AG04450 (cell line): ENCODE results near the gene CGA. TPM values are rescaled to one million over a fixed set of nuclear protein-coding genes. Genes with fewer than 3 reads are reported as not detected.

ENCODE experiments used
- CTCF ChIA-PET: fragments of 300-600, 350-600 bp; formaldehyde crosslinking; extraction: SDS; loops from one replicate; lab custom pipeline; 2022; ENCODE audit warnings: antibody characterized with exemption, inconsistent platforms; lab: Charles Lee
- POLR2A ChIA-PET: fragments of 350-600 bp; formaldehyde crosslinking; extraction: SDS; loops from one replicate; lab custom pipeline; 2021; ENCODE audit warnings: antibody characterized with exemption, inconsistent platforms; lab: Yijun Ruan, JAX
- DNase-seq: peaks from one replicate; pipeline ENCODE4 v3.0.0-alpha.2; 2011; ENCODE audit warnings: low read depth, low spot score
- H3K27ac ChIP-seq: one replicate; pipeline ENCODE4 v1.5.1; 2012; ENCODE audit warnings: low read depth, low read length, control low read depth
- H3K27me3 ChIP-seq: one replicate; pipeline ENCODE4 v1.6.0; 2012; ENCODE audit warnings: low read length; ENCODE audit not compliant: control insufficient read depth, insufficient read depth
- H3K4me3 ChIP-seq: 2 replicates; pipeline ENCODE4 v1.5.1; 2011; ENCODE audit warnings: mild to moderate bottlenecking, low read depth, low read length, control low read depth
- H3K9me3 ChIP-seq: 2 replicates; pipeline ENCODE4 v1.5.1; 2012; ENCODE audit warnings: low read length; ENCODE audit not compliant: control insufficient read depth, insufficient read depth
- polyA plus RNA-seq: library from polyadenylated mRNA; depleted of rRNA; stranded (reverse); fragments of >200 nt; gene quantifications from 2 replicates; pipeline ENCODE4 v1.2.3, GENCODE V29; 2011
- TF ChIP-seq, protein P1 (sequence below): IDR thresholded peaks from 2 replicates; pipeline ENCODE4 v1.5.1; 2011; ENCODE audit warnings: low read depth, low read length, control low read depth, inconsistent platforms

The CGA gene
- polyA plus RNA-seq, 1 experiment = 0.26 TPM

DNA sequence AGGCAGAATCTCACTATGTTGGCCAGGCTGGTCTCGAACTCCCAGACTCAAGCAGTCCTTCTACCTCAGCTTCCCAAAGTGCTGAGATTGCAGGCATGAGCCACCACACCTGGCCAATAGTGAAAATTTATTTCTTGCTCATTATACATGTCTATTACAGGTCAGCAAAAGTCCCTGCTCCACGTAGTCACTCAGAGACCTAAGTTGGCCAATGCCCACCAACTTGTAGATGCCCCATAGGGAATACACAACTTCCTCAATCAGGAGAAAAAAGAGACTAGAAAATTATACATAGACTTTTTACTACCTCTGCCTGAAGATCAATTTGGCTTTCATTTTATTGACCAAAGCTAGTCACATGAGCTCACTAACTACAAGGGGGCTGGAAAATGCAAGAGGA, 22.0 kb upstream of the CGA start:
- ChIA-PET POLR2A (no interaction called here), CTCF (interaction anchor here (1.4 to 1.5 kb wide), 2 partner anchors 22 to 38 kb away, joined by 5 to 7 read pairs; no protein-coding TSS in a partner anchor)

DNA sequence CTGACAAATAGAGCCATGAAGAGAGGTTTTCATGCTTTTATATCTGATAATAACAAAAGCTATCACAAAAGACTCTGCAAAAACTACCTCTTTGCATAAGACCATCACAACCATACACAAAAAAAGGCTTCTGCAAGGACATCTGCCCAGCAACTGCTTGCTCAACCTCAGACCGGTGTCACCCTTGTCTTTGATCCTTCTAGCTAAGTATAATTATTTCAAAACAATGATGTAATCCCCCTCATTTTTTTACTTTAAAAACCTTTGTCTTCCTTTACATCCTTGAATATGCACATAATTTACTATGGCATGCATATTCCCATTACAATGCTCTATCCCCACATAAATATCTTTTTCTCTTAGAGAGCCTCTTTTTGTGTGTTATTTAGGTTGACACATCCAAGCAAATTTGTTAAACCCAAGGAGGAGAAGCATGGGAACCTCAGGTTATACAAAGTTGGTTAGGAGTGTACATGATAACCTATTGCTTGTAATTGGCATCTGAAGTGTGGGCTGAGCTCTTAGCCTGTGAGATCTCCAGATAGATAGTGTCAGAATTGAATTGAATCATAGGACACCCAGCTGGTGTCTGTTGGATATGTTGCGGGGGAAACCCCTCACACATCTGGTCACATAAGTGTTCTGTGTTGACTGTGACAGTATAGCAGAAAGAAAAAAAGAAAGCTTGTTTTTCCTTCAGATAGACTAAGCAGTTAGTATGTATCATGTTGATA, 20.7 kb upstream of the CGA start:
- TF ChIP-seq, protein P1, sequence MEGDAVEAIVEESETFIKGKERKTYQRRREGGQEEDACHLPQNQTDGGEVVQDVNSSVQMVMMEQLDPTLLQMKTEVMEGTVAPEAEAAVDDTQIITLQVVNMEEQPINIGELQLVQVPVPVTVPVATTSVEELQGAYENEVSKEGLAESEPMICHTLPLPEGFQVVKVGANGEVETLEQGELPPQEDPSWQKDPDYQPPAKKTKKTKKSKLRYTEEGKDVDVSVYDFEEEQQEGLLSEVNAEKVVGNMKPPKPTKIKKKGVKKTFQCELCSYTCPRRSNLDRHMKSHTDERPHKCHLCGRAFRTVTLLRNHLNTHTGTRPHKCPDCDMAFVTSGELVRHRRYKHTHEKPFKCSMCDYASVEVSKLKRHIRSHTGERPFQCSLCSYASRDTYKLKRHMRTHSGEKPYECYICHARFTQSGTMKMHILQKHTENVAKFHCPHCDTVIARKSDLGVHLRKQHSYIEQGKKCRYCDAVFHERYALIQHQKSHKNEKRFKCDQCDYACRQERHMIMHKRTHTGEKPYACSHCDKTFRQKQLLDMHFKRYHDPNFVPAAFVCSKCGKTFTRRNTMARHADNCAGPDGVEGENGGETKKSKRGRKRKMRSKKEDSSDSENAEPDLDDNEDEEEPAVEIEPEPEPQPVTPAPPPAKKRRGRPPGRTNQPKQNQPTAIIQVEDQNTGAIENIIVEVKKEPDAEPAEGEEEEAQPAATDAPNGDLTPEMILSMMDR = no peak
- DNase-seq = no peak
- ChIA-PET CTCF (interaction anchor here (0.5 to 1.3 kb wide), 2 partner anchors 37 to 564 kb away, joined by 3 to 6 read pairs; no protein-coding TSS in a partner anchor), POLR2A (no interaction called here)
- H3K9me3 ChIP-seq = no peaks in the 10 kb centered on the region
- no peak overlapping the region for H3K27ac ChIP-seq
- no peaks in the 10 kb centered on the region for H3K27me3 ChIP-seq
- H3K4me3 ChIP-seq = no peak overlapping the region

More for the DNA sequence above, 22.0 kb upstream of the CGA start:
- Histone ChIP-seq H3K4me3 (no peak overlapping the region), H3K27ac (no peak overlapping the region), H3K9me3 (0 out of 2 replicates have a peak, but pooled peaks cover under 1% of the 10 kb centered on the region), H3K27me3 (no peaks in the 10 kb centered on the region)
- TF ChIP-seq, protein P1 = no peak
- no peak for DNase-seq

DNA sequence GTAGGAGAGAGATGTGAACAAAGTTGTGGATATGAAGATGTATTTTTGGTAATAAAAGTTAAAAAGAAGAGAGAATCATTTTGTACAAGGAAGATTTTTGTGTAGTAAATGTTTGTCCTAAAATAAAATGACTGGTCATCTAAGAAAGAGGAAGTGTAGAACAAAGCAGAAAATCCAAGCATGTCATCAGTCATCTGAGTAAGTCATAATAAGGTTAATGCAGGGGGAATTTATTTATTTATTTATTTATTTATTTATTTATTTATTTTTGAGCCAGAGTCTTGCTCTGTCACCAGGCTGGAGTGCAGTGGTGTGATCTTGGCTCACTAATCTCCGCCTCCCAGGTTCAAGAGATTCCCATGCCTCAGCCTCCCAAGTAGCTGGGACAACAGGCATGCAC, 15.7 kb upstream of the CGA start:
- Histone ChIP-seq H3K4me3 (no peak overlapping the region), H3K9me3 (no peaks in the 10 kb centered on the region), H3K27ac (no peak overlapping the region), H3K27me3 (no peaks in the 10 kb centered on the region)
- no peak for DNase-seq
- CTCF ChIA-PET = interaction anchor here (1.9 kb wide), 1 partner anchor 32 kb away, joined by 4 read pairs; no protein-coding TSS in a partner anchor
- POLR2A ChIA-PET = no interaction called here
- TF ChIP-seq, protein P1 = no peak

DNA sequence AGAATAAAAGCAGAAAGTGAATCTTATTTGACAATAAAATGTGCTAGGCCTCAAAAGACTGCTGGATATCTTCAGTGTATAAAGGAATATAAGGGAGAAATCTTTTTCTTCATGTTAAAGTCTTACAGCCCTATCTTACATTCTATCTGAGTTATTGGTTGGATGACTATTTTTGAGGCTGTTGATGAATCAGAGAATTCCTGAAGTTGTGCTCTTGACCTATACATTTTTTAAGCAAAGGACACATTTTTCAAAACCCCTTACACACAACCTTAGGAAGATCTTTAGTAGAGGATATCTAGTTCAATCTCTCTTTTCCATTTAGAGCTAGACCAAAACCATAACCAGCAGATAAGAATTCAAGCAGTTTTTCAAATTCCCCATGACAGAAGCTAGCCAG, 10.9 kb upstream of the CGA start:
- TF ChIP-seq, protein P1 = no peak
- Histone ChIP-seq H3K27me3 (no peaks in the 10 kb centered on the region), H3K27ac (no peak overlapping the region), H3K4me3 (no peak overlapping the region), H3K9me3 (no peaks in the 10 kb centered on the region)
- ChIA-PET POLR2A (no interaction called here), CTCF (interaction anchor here (3.0 kb wide), 1 partner anchor 27 kb away, joined by 14 read pairs; no protein-coding TSS in a partner anchor)
- no peak for DNase-seq

DNA sequence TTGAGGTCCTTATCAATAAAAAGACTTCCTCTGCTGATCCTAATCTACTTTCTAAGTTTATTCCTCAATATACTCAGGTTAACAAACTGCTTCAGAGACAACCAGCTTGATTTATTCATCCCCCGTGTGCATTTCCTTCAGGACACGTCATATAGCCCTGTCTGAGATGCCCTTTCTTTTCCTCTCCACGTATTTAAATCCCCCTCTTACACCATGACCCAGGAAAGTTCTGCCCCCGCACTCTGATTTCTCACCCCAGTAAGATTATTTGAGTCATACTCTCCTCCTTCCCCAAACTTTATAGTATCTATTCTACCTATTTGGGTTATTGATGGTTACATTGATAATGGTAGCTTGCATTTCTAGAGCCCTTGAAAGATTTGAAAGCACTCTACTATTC, 9.8 kb upstream of the CGA start:
- Histone ChIP-seq H3K4me3 (no peak overlapping the region), H3K27ac (no peak overlapping the region), H3K9me3 (no peaks in the 10 kb centered on the region), H3K27me3 (no peaks in the 10 kb centered on the region)
- no peak for DNase-seq
- TF ChIP-seq, protein P1 = no peak
- CTCF ChIA-PET = interaction anchor here (0.6 kb wide), 1 partner anchor 30 kb away, joined by 6 read pairs; no protein-coding TSS in a partner anchor
- POLR2A ChIA-PET = no interaction called here
